MM.1S (cell line): ENCODE data around the gene MITF.

ENCODE experiments used
- EZH2 ChIP-seq: fragments of 300-600 bp; sonication (generic); optimal IDR thresholded peaks from 2 replicates; pipeline ENCODE3; 2017; ENCODE audit warnings: low read depth, mild to moderate bottlenecking, antibody characterized with exemption, low read length, mixed read lengths
- TF ChIP-seq, protein P1 (sequence below): fragments of 300-600 bp; sonication (generic); IDR thresholded peaks from 2 replicates; pipeline ENCODE4 v1.5.1; 2016; ENCODE audit warnings: antibody characterized with exemption, low read length, mixed read lengths

DNA sequence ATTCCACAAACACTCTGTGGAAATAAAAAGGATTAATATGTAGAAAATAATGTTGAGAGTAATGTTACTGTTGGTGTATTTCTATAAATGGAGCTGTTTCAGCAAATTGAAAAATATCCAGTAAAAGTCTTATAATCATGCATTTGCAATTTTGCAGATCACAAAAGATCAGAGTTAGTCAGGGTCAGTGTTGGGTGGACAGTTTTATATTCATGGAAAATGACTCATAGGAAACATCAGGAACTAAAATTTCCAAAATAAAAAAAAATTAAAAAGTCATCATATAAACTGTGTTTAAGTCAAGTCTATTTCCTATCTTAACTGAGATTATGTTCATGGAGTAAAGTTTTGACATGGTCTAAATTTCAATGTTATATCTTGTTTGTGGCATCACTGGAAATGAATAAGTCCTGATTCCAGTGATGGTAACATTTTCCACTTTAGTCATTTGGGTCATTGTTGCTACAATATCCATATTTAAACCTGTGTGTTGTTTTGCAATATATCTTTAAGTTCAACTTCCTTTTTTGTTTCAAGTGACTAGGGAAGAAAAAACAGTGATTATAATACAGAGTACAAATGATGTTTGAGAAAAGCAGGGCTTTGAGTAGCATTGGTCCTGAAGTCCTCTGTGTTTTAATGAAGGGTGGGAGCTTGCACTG is 37.8 kb downstream of the MITF start:
- TF ChIP-seq, protein P1, sequence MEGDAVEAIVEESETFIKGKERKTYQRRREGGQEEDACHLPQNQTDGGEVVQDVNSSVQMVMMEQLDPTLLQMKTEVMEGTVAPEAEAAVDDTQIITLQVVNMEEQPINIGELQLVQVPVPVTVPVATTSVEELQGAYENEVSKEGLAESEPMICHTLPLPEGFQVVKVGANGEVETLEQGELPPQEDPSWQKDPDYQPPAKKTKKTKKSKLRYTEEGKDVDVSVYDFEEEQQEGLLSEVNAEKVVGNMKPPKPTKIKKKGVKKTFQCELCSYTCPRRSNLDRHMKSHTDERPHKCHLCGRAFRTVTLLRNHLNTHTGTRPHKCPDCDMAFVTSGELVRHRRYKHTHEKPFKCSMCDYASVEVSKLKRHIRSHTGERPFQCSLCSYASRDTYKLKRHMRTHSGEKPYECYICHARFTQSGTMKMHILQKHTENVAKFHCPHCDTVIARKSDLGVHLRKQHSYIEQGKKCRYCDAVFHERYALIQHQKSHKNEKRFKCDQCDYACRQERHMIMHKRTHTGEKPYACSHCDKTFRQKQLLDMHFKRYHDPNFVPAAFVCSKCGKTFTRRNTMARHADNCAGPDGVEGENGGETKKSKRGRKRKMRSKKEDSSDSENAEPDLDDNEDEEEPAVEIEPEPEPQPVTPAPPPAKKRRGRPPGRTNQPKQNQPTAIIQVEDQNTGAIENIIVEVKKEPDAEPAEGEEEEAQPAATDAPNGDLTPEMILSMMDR = no peak
- no peak for TF ChIP-seq EZH2
